Stimulated activated CD8-positive, alpha-beta memory T cell treated with anti-CD3 and anti-CD28 coated beads, Interleukin-4, amount 100 ng/mL, for 48 hours (primary cell): ENCODE measurements around the gene DNAJB11.
A peak's percentile ranks its signal among the peaks of the same experiment; 100 is the strongest.
"Not testable (repeated sequence)": the region's sequence is repeated elsewhere in the genome, so short reads cannot be mapped to it uniquely, and the experiment has no call there.

Experiments
- DNase-seq: peaks from one replicate; pipeline ENCODE4 v3.0.0-alpha.2; 2020

DNAJB11 gene

DNA sequence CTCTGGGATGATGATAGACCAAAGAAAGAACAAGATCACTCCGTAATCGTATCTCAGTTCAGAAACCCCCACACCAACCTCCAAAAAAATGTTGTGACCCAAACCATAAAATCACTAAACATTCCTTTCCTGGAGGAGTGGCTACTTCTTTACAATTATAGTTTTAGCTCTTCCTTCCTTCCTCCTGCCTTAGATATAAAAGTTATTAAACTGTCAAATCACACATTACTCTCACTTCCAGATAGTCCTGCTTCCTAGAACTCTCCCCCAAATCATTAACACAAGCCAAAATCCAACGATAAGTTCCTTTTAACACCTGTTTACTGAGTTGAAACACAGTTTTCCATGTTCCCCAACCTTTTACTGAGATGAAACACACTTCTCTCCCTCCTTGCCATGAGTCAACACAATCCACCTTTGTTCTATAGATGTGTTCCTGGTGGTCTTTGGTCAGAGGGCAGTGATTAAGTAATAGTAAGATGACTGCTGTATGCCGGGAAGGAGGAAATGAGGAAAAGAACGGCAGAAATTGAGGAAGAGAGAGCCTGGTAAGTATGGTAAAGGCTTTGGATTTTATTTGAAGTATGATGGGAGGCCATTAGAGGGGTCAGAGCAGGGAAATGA lies 18.0 kb upstream of the DNAJB11 start:
- no peak for DNase-seq

DNA sequence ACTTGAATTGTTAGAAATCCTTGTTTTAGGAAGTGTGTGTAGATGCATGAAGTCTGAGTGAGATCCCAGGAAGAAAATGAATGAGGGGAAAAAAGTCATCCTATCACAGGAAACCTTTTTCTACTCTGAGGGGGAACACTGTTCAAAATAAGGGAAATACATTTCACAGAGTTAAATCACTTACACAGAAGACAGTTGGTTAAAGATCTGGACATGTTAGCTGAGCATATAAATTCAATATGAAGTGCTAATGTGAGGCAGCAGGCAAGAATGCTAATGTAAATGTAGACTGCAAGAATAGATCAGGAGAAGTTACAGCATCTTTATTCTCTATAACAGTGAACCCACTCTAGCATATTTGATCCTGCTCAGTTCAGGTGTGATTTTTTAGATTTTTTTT lies 5.9 kb upstream of the DNAJB11 start:
- DNase-seq = no peak

DNA sequence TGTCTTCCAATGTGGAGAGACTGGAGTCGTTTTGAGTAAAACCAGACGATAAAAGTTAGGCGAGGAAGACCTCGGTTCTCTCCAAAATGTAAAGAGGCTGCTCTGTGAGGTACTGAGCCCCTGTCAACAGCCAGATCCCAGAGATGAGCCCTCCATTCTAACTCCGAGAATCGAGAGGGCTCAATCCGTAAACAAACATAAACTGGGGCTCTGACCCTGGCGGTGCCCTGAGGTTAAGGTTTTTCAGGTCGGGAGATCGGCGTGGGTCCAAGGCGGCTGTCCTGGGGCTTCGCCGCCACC lies 3.8 kb upstream of the DNAJB11 start:
- DNase-seq = no peak

DNA sequence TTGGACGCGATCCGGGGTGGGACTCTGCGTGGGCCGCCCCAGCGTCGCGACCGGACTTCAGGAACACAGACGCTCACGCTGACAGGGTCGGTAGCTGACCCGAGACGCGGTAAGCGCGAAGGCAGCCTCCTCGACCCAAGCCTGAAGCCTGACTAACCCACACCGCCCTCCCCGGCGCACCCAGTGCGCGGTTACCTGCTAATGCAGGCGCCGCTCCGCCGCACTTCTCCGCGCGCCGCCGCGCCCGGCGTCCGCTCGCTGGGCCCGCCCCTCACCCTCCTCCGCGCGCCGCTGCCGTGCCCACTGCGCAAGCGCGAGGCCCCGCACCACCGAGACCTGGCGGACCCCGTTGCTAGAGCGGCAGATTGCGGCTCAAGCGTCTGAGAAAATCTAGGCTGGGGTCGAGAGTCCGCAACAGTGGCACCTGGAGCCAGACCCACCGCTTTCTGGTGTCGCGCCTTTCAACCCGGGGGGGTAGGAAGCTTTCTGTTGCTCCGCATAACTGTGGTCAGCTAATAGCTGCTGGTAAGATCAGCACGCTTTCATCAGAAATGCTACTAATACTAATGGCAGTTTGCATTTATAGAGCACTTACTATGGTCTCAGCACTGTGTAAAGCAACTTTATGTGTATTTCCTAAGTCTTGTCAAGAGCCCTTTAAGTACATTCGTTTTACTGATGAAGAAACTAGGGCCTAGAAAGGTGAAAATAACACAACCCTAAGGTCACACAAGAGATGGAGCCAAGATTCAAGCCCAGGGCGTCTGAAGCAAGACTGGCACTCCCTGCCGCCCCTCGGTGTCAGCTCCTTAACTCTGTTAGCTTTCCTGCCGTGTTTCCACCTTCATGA lies 3.2 kb upstream of the DNAJB11 start, which contains the start of gene TBCCD1:
TBCCD1 (minus strand) TSS at position 268 of the 850 bp plus-strand sequence. CDS start 3,010 bp downstream, outside the sequence.
- peak; percentile 98 for DNase-seq

DNA sequence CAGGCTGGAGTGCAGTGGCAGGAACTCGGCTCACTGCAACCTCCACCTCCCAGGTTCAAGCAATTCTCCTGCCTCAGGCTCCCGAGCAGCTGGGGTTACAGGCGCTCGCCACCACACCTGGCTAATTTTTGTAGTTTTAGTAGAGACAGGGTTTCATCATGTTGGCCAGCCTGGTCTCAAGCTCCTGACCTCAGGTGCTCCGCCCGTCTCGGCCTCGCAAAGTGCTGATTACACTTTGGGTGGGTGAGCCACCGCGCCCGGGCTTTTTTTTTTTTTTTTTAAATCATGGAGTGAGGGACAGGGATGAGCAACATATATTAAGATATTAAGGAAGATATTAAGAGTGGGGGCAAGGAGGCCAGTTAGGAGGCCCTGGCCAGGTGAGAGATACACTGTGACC lies 1.2 kb upstream of the DNAJB11 start:
- not testable (repeated sequence) for DNase-seq

DNA sequence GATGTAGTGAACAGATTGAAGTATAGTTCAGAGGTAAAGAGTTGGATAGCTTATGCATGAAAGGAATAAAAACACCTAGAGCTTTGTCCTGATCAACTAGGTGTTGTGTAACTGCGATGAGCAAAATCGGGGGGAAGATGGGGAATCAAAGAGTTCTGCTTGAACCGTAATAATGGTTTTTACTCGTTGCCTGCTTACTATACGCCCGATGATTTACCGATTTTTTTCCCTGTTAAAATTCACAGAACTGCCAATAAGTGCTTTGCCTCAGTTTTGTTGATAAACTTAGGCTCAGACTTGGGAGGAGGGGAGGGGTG lies 783 bp upstream of the DNAJB11 start:
- DNase-seq = no peak

DNA sequence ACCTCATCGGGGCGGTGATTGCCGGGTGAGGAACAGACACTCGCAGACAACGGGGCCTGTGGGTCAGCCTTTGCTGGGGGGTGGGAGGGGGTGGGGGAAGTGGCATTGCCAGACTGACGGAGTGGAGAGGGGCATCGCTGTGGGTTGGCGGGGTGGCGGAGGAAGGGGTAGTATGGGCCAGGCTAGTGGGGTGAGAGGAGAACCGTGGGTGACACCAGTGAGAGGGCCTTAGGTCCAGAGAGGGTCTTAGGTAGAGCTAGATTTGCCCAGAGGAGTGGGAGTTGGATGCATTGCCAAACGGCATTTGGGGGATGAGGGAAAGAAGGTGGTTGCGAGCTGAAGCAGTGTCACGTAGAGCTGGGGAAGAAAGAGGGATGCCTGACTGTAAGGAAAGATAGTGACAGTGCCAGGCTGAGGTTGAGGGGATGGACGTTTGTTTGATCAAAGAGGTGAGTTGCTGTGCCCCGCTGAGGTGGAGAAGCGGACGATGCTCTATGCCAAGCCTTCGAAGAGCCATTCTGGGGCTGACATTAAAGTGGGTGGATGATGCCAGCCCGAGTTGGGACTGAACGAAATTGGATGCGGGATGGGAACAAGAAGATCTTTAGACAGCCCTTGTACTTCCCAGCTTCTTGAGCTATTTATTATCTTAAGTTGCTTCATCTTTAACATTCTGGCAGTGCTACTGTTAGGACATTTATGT lies 572 bp downstream of the DNAJB11 start:
- no peak for DNase-seq

DNA sequence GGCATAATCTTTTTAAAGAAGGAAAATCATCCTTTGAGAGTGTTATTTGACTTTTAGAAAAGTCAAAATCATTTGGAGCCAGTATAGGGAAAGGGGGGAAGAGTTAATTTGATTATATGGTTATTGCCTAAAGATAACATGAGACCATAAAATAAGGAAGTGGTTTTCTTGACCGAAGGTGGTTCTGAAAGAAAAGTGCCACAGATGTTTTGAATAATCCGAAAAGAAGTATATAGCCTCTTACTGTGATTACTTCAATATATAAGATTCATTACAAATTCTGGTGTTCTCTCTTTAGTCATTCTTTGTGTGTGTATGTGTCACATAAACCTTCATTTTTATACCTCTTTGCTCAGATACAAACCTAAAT lies 1.1 kb downstream of the DNAJB11 start:
- DNase-seq = no peak

DNA sequence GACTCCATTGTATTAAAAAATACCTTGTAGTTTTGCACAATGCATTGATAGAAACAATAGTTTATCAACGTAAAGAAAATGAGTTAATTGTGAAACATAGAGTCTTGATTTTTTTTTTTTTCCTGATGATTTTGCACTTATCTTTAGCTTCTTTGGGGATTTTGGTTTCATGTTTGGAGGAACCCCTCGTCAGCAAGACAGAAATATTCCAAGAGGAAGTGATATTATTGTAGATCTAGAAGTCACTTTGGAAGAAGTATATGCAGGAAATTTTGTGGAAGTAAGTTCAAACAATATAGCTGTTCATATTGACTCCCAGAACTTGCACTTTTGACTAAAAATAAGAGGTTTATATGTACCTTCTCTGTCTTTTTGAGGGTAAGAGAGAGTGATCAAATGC lies 7.0 kb downstream of the DNAJB11 start:
- no peak for DNase-seq

DNA sequence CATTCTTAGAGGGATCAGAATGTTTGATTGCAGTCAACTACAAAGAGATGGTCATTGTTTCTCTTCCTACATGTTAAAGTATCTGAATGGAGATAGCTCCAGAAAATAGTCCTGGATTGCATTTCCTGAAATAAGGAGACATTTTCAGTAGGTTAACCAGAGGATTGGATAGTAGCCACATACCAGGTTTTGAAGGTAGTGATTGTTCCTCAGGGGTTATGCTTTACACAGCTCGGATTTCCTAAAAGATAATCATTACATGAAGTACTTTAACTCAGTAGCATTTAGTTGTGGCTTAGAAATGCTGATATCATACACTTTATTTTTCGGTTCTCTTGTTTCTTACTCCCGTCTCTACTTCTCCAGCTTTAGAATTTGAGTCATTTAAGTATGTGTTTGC lies 10.3 kb downstream of the DNAJB11 start:
- DNase-seq = no peak

DNA sequence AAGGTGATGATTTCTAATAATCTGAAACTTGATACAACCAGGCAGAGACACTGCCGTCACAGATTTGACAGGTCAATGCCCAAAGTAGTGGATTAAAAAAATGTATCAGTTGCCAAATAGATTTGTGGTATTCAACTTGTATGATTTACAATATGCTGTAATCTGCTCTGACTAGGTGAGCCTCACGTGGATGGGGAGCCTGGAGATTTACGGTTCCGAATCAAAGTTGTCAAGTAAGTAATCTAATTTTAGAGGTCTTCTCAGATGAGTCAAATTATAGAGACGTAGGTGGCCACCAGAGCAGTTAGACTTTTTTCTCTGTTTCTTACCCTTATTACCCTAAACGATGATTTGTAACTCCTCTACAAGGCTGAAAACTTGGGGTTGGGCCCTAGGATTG lies 12.0 kb downstream of the DNAJB11 start:
- DNase-seq = no peak

DNA sequence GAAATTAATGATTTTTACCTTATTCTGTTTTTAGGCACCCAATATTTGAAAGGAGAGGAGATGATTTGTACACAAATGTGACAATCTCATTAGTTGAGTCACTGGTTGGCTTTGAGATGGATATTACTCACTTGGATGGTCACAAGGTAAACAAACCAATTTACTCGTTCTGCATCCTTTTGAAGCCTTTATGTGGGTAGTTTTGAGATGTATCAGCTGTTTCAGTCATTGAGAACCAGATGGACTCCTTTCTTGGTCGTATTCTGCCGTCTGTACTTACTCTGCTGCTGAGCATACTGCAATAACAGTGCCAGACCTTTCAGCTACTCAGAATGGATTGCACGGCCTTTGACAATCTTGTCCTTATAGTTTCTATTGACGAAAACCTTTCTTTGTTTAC lies 13.3 kb downstream of the DNAJB11 start:
- no peak for DNase-seq

DNA sequence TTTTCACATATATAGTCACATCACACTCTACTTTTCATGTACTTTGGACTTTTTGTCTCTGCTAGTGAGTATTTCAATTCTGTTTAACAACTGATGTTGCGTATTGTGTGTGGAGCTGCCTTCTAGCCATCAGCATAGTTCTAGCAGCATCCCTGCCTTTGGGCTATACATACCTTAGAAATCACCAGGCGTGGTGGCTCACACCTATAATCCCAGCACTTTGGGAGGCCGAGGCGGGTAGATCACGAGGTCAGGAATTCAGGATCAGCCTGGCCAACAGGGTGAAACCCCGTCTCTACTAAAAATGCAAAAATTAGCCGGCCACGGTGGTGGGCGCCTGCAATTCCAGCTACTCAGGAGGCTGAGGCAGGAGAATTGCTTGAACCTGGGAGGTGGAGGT lies 15.7 kb downstream of the DNAJB11 start:
- DNase-seq = not testable (repeated sequence)

DNA sequence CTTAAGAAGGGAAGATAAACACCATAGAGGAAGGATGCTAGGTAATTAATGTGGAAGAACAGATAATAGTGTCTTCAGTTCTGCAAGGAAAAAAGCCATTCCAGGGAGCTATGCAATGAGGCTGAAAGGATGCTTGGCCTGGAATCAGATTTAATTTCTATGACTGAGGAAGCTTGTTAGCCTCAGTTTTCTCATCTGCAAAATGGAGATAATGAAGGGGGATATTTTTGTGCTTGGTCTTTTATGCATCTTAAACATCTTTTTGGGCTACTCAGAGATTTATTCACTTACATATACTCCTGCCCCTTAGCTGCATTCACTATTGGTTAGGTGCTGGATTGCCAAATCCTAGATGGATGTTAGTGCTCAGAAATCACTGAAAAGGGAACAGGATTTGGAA lies 16.7 kb downstream of the DNAJB11 start:
- DNase-seq = no peak

DNA sequence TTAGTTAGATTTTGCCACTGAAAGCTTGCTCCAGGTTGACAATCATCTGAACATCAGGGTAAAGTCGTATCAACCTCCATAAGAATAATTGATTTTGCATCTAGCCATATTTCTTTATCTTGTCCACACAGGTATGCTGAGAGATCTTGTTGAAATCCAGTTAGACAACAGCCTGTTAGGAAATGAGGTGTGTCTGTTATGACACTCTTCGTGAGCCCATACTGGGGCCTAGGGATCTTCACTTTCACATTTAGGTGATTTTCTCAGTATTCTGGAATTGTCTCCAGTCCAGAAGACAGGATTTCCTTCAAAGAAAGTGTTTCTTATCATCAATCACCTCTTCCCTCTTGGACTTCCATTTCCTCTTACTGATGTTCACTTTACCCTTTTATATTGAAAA lies 18.1 kb downstream of the DNAJB11 start:
- no peak for DNase-seq

DNA sequence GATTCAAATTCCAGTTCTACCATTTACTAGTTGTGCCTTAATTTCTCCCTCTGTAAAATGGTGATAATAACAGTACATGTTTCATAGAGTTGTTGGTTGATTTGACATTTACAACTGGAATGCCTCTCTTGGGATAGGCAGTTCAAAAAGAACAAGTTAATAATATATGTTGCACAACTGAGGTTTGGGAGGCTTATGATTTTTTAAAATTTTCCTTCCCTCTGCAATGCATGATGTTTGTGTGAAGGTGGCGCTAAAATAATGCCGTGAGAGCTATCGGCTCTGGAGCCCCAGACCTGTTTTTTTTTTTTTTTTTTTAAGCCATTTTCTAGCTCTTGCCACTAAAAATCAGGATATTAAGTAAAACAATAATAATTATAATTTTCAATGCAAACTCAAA lies 18.6 kb downstream of the DNAJB11 start:
- DNase-seq = no peak

DNA sequence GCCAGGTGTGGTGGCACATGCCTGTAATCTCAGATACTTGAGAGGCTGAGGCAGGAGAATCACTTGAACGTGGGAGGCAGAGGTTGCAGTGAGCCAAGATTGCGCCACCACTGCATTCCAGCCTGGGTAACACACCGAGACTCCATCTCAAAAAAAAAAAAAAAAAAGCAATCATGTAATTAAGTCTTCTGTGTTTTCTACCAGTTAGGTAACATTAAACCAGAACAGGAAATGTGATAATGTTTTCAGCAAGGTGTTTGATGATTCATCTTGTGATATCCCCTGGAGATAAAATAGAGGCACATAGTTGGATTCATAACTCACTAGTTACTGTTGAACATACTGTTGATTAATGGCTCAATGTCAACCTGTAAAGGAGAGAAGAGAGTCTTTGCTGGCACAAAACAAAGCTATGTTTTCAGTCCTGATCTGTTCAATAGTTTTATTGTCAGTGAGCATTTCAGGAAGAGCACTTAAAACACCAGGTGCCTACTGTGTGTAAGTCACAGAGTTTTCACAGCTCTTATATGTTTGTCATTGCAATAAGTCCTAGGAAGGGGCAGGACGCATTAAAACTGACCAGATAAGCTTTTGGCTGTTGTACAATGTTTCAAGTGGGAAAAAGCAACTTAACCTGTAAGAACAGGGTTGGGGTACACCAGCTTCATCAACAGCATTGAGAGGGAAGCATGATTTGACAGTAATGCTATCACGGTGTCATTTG lies 19.5 kb downstream of the DNAJB11 start:
- no peak for DNase-seq

DNA sequence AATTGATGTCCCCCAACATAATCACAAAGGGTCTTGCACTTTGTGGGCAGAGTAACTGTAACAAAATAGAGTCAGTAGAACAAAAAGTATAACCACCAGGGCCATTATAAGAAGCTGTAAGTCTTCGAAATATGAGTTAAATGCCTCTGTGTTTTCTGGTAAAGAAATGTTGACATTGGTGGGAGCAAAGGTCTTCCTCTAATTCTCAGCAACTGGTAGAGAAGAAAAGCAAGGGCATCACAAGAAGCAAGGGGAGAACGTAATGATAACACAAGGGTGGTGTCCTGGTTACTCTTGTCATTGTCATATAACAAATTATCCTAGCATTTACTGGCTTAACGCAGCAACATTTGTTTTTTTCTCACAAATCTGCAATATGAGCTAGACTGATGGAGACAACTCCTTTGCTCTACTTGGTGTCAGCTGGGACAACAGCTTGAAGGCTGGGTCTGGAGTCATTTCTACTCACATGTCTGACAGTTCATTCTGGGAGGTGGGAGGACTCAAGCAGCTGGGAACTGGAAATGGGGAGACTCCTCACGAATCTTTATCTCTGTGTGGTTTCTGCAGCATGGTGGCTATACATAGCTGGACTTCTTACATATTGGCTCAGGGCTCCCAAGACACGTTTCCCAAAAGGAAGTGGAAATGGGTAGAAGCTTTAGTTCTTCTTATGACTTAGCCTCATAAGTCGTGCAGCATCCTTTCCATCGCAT lies 20.2 kb downstream of the DNAJB11 start:
- no peak for DNase-seq

DNA sequence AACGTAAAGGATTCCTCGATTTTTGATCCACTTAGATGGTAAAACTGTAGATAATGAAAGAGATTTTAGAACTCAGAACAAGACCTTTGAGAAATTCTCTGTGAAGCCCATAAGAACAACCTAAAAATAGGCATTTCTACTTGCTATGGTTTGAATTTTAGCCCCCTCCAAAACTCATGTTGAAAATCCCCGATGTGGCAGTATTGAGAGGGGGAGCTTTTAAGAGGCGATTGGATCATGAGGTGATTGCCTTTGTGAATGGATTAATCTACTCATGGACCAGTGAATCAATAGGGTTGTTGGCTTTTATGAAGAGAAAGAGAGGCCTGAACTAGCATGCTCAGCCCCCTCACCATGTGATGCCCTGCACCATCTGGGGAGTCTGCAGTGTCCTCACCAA lies 22.2 kb downstream of the DNAJB11 start:
- DNase-seq = no peak

DNA sequence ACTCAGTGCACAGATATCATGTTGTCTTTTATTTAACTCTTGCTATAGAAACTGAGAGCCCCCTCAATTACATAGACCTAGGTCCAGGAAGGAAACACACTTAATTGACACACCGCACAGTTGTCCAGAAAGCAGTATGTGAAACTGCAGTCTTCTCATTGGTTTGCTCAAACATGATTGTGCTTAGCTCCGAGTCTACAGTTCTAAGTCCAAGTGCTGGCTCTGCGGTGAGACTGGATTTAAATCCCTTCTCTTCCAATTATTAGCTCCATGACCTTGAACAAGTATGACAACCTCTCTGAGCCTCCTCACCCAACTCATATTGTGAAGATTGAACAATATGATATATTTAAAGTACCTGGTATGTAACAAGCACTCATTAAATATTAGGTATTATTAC lies 23.3 kb downstream of the DNAJB11 start:
- no peak for DNase-seq

DNA sequence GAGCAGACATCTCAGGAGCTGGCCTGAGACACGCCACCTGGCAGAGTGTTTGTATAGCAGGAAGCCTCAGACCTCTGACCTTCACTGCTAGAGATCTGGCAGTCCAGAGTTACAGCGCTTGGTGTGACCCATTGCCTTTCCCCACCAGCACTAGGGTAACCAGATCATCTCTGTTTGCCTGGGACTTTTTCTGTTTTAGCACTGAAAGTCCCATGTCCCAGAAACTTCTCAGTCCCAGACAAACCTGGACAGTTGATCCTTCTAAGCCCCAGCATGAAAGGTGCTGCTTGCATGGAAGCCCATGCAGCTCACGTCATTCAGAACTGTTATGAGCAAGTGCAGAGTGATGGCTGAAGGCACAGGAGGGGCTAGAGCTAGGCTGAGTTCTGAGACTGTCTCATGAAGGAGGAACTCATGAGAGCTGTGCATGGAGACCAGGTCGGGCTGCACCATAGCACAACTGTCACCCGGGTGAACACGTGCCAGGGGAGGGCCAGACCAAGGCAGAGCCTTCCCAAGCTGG lies 24.1 kb downstream of the DNAJB11 start:
- DNase-seq = no peak

DNA sequence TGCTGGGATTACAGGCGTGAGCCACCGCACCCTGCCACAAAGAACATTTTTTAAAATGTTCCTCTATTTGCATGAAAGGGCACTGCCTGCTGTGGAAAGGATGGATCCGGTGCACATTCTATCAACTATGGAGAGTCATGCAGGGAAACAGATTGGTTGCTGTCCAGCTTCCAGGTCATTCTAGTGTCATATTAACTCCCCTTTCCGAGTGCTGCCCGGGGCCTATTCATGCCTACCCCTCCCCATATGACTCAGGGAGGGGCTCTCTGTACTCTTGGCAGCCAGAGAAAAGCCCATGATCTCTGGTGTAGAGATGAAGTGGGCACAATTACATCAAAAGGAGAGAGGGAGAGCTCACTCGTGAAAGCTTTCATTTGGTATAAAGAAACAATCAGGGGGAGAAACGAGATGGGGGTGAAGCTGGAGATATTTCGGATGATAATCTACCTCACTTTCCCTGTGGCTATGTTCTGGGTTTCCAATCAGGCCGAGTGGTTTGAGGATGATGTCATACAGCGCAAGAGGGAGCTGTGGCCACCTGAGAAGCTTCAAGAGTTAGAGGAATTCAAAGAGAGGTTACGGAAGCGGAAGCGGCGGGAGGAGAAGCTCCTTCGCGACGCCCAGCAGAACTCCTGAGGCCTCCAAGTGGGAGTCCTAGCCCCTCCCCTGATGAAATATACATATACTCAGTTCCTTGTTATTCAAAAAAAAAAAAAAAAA lies 26.2 kb downstream of the DNAJB11 start:
- DNase-seq = no peak
